Measurements from ENCODE around the gene NMRK2. TPM values are rescaled to one million over a fixed set of nuclear protein-coding genes. Genes with fewer than 3 reads are reported as not detected.
"Not testable (repeated sequence)": the region's sequence is repeated elsewhere in the genome, so short reads cannot be mapped to it uniquely, and the experiment has no call there.

NMRK2 gene
- total RNA-seq, 1 experiment from 2014 or later, result not detected

GRCh38 chr19:3916033-3916432 lies 16.8 kb upstream of the NMRK2 start:
- H3K36me3 ChIP-seq (ENCODE audit: insufficient read depth, low read length), result no peaks in the 10 kb centered on the region
- no peak overlapping the region for H3K9ac ChIP-seq (ENCODE audit: low read length)
- H3K4me3 ChIP-seq (ENCODE audit: low read length), result no peak overlapping the region
- no peaks in the 10 kb centered on the region for H3K27me3 ChIP-seq (ENCODE audit: low read length)
- H3K4me2 ChIP-seq (ENCODE audit: low read depth, low read length, poor library complexity, severe bottlenecking), result no peak overlapping the region
- H3K27ac ChIP-seq (ENCODE audit: low read length), result no peak overlapping the region
- no peak for DNase-seq
- no peaks in the 10 kb centered on the region for H3K9me2 ChIP-seq (replicated peaks; ENCODE audit: insufficient read depth, low read length)
- no peaks in the 10 kb centered on the region for H3K4me1 ChIP-seq (ENCODE audit: low read length)
- H3K79me2 ChIP-seq (ENCODE audit: low read length), result no peaks in the 10 kb centered on the region
- H3K9me3 ChIP-seq (ENCODE audit: low read length), result no peaks in the 10 kb centered on the region
- H4K20me1 ChIP-seq (ENCODE audit: insufficient read depth, low read depth, low read length), result no peaks in the 10 kb centered on the region
- no peak overlapping the region for H2AFZ ChIP-seq (ENCODE audit: low read length)

- DNase-seq, result no peak
- Histone ChIP-seq H3K79me2 (ENCODE audit: low read length) (no peaks in the 10 kb centered on the region), H2AFZ (ENCODE audit: low read length) (no peak overlapping the region)
Observed at GRCh38 chr19:3919793-3920192, 13.1 kb upstream of the NMRK2 start.

GRCh38 chr19:3923096-3923758 lies 9.6 kb upstream of the NMRK2 start:
- no peaks in the 10 kb centered on the region for H3K79me2 ChIP-seq (ENCODE audit: low read length)
- DNase-seq, result no peak
- H3K9ac ChIP-seq (ENCODE audit: low read length), result no peak overlapping the region
- H3K4me2 ChIP-seq (ENCODE audit: low read depth, low read length, poor library complexity, severe bottlenecking), result no peak overlapping the region
- H3K4me1 ChIP-seq (ENCODE audit: low read length), result no peaks in the 10 kb centered on the region
- H3K4me3 ChIP-seq (ENCODE audit: low read length), result no peak overlapping the region
- H2AFZ ChIP-seq (ENCODE audit: low read length), result no peak overlapping the region
- H3K36me3 ChIP-seq (ENCODE audit: insufficient read depth, low read length), result 0 out of 2 replicates have a peak, but pooled peaks cover 3% of the 10 kb centered on the region
- no peak overlapping the region for H3K27ac ChIP-seq (ENCODE audit: low read length)
- no peaks in the 10 kb centered on the region for H3K27me3 ChIP-seq (ENCODE audit: low read length)
- H3K9me3 ChIP-seq (ENCODE audit: low read length), result peaks cover 3% of the 10 kb centered on the region; the same call in 1 of the 2 replicates
- H3K9me2 ChIP-seq (replicated peaks; ENCODE audit: insufficient read depth, low read length), result no peaks in the 10 kb centered on the region
- no peaks in the 10 kb centered on the region for H4K20me1 ChIP-seq (ENCODE audit: insufficient read depth, low read depth, low read length)

More at GRCh38 chr19:3919793-3920192, 13.1 kb upstream of the NMRK2 start:
- Histone ChIP-seq H3K27me3 (ENCODE audit: low read length) (no peaks in the 10 kb centered on the region), H4K20me1 (ENCODE audit: insufficient read depth, low read depth, low read length) (no peaks in the 10 kb centered on the region), H3K27ac (ENCODE audit: low read length) (no peak overlapping the region), H3K9me3 (ENCODE audit: low read length) (peaks cover 3% of the 10 kb centered on the region; the same call in 1 of the 2 replicates), H3K4me3 (ENCODE audit: low read length) (no peak overlapping the region), H3K4me2 (ENCODE audit: low read depth, low read length, poor library complexity, severe bottlenecking) (no peak overlapping the region), H3K9me2 (replicated peaks; ENCODE audit: insufficient read depth, low read length) (no peaks in the 10 kb centered on the region), H3K36me3 (ENCODE audit: insufficient read depth, low read length) (0 out of 2 replicates have a peak, but pooled peaks cover 3% of the 10 kb centered on the region), H3K4me1 (ENCODE audit: low read length) (no peaks in the 10 kb centered on the region), H3K9ac (ENCODE audit: low read length) (no peak overlapping the region)

- no peak overlapping the region for H3K27ac ChIP-seq (ENCODE audit: low read length)
- no peaks in the 10 kb centered on the region for H3K27me3 ChIP-seq (ENCODE audit: low read length)
Observed at GRCh38 chr19:3923912-3924311, 9.0 kb upstream of the NMRK2 start.

GRCh38 chr19:3931041-3931440 lies 1.8 kb upstream of the NMRK2 start:
- Histone ChIP-seq H3K79me2 (ENCODE audit: low read length) (no peaks in the 10 kb centered on the region), H3K9me3 (ENCODE audit: low read length) (no peaks in the 10 kb centered on the region), H3K9me2 (replicated peaks; ENCODE audit: insufficient read depth, low read length) (no peaks in the 10 kb centered on the region), H3K36me3 (ENCODE audit: insufficient read depth, low read length) (no peaks in the 10 kb centered on the region), H3K4me3 (ENCODE audit: low read length) (no peak overlapping the region), H4K20me1 (ENCODE audit: insufficient read depth, low read depth, low read length) (no peaks in the 10 kb centered on the region), H3K27me3 (ENCODE audit: low read length) (no peaks in the 10 kb centered on the region), H3K27ac (ENCODE audit: low read length) (no peak overlapping the region), H3K9ac (ENCODE audit: low read length) (no peak overlapping the region), H3K4me2 (ENCODE audit: low read depth, low read length, poor library complexity, severe bottlenecking) (no peak overlapping the region), H3K4me1 (ENCODE audit: low read length) (no peaks in the 10 kb centered on the region), H2AFZ (ENCODE audit: low read length) (no peak overlapping the region)
- no peak for DNase-seq

More at GRCh38 chr19:3923912-3924311, 9.0 kb upstream of the NMRK2 start:
- H3K79me2 ChIP-seq (ENCODE audit: low read length), result no peaks in the 10 kb centered on the region
- H4K20me1 ChIP-seq (ENCODE audit: insufficient read depth, low read depth, low read length), result no peaks in the 10 kb centered on the region
- no peak overlapping the region for H3K4me2 ChIP-seq (ENCODE audit: low read depth, low read length, poor library complexity, severe bottlenecking)
- no peaks in the 10 kb centered on the region for H3K9me2 ChIP-seq (replicated peaks; ENCODE audit: insufficient read depth, low read length)
- no peak overlapping the region for H3K4me3 ChIP-seq (ENCODE audit: low read length)
- no peak overlapping the region for H3K9ac ChIP-seq (ENCODE audit: low read length)
- DNase-seq, result no peak
- 0 out of 2 replicates have a peak, but pooled peaks cover 3% of the 10 kb centered on the region for H3K36me3 ChIP-seq (ENCODE audit: insufficient read depth, low read length)
- H2AFZ ChIP-seq (ENCODE audit: low read length), result no peak overlapping the region
- no peaks in the 10 kb centered on the region for H3K4me1 ChIP-seq (ENCODE audit: low read length)
- H3K9me3 ChIP-seq (ENCODE audit: low read length), result peaks cover 3% of the 10 kb centered on the region; the same call in 1 of the 2 replicates

GRCh38 chr19:3936506-3937442 lies 3.9 kb downstream of the NMRK2 start:
- H2AFZ ChIP-seq (ENCODE audit: low read length), result no peak overlapping the region
- H3K9me2 ChIP-seq (replicated peaks; ENCODE audit: insufficient read depth, low read length), result no peaks in the 10 kb centered on the region
- H3K9me3 ChIP-seq (ENCODE audit: low read length), result no peaks in the 10 kb centered on the region
- H4K20me1 ChIP-seq (ENCODE audit: insufficient read depth, low read depth, low read length), result no peaks in the 10 kb centered on the region
- H3K9ac ChIP-seq (ENCODE audit: low read length), result no peak overlapping the region
- H3K36me3 ChIP-seq (ENCODE audit: insufficient read depth, low read length), result no peaks in the 10 kb centered on the region
- H3K79me2 ChIP-seq (ENCODE audit: low read length), result no peaks in the 10 kb centered on the region
- no peaks in the 10 kb centered on the region for H3K27me3 ChIP-seq (ENCODE audit: low read length)
- H3K27ac ChIP-seq (ENCODE audit: low read length), result no peak overlapping the region
- no peak overlapping the region for H3K4me2 ChIP-seq (ENCODE audit: low read depth, low read length, poor library complexity, severe bottlenecking)
- H3K4me1 ChIP-seq (ENCODE audit: low read length), result no peaks in the 10 kb centered on the region
- H3K4me3 ChIP-seq (ENCODE audit: low read length), result no peak overlapping the region
- no peak for DNase-seq

GRCh38 chr19:3938300-3938950 lies 5.6 kb downstream of the NMRK2 start:
- not testable (repeated sequence) for H2AFZ ChIP-seq (ENCODE audit: low read length); H3K36me3 ChIP-seq (ENCODE audit: insufficient read depth, low read length); H3K27me3 ChIP-seq (ENCODE audit: low read length); H3K27ac ChIP-seq (ENCODE audit: low read length); H3K4me1 ChIP-seq (ENCODE audit: low read length); H3K9me2 ChIP-seq (replicated peaks; ENCODE audit: insufficient read depth, low read length); H3K9me3 ChIP-seq (ENCODE audit: low read length); H3K9ac ChIP-seq (ENCODE audit: low read length); H3K79me2 ChIP-seq (ENCODE audit: low read length); DNase-seq; H3K4me3 ChIP-seq (ENCODE audit: low read length); H3K4me2 ChIP-seq (ENCODE audit: low read depth, low read length, poor library complexity, severe bottlenecking); H4K20me1 ChIP-seq (ENCODE audit: insufficient read depth, low read depth, low read length)

Data from Karpas-422 (cell line).